GM18499 (cell line): ENCODE data around the gene SPON1.

Experiments
- ATAC-seq: cut with Tn5 transposase; IDR thresholded peaks from one replicate; pipeline ENCODE4 v1.9.1; 2021; ENCODE audit warnings: moderate number of reproducible peaks; ENCODE audit not compliant: insufficient read depth, unreplicated experiment

The SPON1 gene

DNA sequence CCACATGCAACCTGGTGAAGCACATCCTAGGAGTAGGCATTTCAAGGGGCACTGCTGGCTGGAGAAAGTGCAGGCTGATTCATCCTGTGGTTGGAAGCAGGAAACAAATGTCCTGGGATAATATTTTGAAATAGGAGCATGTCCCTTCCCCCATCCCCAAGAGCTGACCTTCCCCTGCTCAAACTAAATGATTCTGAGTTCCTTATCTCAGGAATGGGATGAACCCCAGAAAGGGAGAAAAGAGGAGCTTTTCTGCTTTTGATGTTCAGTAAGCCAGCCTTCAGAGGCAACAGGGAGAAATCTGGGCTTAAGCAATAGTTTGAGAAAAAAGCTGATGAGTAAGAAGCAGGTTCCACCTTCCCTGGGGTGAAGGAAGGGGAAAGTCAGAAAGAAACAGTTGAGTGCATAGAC, 19.5 kb upstream of the SPON1 start:
- no peak for ATAC-seq

DNA sequence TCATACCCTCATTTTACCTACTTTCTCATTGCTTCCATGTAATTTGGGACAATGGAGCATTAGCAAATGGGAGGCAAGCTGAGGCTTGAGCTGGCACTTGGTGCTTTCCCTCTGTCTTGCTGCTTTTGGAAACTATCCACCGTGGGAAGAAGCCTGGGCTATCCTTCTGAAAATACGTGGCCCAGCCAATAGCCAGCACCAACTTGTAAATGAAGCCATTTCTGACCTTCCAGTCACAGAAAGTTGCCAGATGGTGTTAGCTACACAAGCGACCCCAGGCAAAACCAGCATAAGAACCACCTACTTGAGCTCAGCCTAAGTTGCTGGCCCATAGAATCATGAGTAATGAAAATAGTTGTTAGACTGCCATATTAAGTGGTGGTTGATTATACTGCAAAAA, 18.5 kb upstream of the SPON1 start:
- no peak for ATAC-seq

DNA sequence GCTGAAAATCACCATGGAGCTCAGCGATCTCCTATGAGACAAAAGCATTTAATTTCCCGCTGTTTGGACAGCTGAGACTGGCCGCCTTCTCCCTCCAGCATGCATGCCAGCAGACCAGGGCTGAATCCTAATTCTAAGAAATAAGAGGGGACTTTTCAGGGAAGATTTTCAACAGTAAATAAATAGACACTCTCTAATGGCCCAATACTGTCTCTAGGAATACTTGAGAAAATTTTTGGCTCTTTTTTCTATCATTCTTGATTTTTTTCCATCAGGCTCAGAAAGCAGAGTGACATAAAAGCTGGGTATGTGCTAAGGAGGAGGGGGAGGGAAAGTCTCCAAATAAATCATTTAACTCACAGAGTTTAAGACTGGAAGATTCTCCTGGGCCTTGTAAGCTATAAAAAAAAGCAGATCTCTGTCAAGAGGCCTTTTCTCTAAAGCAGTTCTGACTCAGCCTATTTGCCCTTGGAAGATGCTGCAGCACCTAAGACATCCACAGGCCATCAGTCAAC, 17.6 kb upstream of the SPON1 start:
- ATAC-seq = no peak

DNA sequence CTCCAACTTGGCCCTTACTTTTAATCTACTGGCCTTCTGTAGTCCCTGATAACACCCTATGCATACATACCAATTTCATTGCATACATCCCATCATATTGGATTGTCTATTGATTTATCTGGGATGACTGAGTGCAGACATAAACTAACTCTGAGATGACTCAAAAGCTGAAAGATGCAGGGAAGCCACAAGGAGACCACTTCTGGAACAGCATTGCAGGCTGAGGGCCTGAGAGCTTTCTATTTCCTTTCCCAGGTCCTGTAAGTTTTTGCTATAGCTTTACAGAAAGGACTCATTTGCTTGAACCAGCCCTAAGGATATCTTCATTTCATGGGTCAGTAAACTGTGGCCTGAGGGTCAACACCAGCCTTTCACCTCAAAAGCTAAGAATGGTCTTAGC, 15.1 kb upstream of the SPON1 start:
- no peak for ATAC-seq

DNA sequence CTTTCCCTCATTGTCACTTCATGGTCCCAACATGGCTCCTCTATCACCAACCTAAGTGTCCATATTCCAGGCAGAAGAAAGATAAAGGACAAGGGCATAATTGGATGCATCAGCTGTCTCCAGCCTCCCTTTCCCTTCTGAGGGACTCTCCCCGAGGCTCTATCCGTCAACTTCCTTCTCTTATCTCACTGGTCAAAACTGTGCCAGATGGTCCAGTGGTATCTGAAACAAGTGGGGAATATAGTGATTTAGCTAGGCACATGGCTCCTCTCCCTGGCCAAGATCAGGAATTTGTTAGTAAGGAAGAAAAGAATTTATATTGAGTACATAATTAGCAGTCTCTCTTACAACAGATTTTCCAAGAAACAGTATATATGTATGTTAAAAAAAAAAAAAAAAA, 12.6 kb upstream of the SPON1 start:
- ATAC-seq = no peak

DNA sequence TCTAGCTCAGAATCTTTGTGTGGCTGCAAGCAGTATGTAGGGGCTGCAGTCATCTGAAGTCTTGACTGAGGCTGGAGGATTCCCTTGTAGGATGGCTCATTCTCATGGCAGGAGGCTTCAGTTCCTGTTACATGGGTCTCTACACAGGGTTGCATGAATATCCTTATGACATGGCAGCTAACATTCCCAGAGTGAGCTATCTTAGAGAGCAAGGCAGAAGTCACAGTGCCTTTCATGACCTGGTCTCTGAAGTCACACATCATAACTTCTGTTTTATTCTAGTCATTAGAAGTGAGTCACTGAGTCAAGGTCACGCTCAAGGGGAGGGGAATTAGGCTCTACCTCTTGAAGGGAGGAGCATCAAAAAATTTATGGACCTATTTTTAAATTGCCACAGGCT, 10.3 kb upstream of the SPON1 start:
- no peak for ATAC-seq

DNA sequence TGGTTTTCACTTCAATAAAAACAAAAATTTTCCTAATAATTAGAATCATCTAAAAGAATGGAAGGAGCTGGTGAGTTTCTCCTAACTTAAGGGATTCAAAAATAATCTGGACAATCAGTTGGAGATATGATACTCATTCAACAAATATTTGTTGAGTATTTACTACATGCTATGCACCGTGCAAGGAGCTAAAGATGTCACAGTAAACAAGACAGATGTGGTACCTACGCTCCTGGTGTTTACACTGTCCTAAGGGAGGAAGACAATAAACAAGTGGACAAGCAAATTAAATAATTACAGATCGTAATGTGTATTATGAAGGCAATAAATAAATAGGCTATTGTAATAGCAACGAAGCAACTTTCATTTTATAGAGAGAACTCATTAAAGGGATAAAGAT, 9.9 kb upstream of the SPON1 start:
- no peak for ATAC-seq

DNA sequence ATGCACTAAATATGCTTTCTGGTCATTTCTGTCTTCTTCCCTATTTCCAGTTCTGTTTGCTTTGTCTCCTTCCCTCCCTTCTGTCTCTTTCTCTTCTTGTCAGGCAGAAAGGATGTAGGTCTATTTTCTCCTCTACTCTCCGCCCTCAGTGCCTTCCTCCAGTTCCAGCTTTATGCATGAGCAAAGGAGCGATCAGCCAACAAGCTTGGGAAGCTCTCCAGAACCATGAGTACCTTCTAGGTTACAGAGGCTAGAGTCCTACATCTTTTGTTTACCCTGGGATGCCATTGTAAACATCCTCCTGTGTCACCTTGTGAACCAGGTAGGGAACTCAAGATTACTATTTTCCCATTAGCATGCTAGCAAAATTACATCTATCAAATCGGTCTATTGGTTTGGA, 7.9 kb upstream of the SPON1 start:
- ATAC-seq = no peak

DNA sequence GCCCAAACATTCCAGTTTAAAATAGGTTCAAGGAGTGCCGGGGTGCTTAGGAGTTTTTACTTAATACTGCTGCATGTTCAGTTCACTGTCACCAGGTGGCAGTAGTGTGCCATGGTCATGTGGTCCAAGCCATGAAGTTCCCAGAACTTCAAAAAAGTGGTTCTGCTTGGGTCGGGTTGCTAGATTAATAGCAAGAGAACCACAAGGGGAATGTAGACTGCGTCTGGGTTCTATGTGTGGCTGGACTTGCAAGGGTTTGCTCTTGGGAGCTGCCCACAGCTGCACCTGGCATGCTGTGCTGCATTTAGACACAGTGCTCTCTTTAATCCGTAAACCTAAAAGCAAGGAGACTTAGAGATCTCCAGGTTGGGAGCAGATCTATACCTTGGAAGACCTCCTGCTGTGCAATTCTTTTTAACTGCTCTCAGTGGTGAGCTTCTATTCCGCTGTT, 6.5 kb upstream of the SPON1 start:
- ATAC-seq = no peak

DNA sequence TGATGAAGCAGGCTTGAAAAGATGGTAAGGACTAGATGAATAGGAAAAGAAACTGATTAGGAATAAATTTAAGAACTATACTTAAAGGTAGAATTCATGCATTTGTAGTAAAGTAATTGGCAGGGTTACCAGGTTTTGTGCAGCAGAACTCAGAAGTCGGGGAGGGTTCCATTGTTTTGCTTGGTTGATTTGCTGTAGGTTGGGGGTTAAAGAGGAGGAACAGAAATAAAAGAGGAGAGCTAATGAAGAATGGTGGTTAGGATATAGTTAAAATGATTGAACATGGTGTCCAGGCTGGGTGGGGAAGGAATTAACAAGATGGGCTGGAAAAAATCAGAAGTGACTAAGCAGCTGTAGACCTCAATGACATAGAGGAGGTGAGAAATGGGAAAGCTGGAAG, 5.5 kb upstream of the SPON1 start:
- no peak for ATAC-seq

DNA sequence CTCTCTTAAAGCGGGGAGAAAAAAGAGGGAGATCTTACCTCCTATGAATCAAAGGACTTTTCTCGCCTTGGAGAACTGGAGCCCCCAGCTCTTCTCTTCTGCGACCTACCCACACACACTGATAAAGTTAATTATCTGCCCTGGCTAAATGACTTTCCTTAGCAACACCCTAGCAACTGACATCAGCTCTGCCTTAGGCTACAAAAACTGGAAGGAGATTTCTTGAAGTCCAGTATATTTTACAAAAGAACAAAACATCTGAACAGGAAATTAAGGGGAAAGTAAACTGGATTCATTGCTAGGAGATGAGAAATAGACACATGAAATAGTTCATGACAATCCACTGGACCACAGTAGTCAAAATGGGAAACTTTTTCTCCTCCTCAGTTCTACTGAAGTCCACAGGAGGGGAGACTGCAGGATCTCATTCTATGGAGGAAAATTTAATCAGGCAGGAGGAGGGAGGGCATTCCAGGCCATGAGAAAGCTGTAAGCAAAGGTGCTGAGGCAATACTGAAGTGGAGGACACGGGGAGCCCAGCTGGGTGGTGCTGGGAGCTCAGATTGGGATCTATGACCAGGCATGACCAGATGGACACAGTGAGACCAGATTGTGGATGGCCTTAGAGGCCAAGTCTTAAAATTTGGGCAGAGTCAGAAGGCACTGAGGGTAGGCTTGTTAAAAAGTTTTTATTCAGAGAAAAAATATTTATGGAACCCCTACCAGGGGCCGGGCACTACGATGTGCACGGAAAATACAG, 3.7 kb upstream of the SPON1 start:
- no peak for ATAC-seq

DNA sequence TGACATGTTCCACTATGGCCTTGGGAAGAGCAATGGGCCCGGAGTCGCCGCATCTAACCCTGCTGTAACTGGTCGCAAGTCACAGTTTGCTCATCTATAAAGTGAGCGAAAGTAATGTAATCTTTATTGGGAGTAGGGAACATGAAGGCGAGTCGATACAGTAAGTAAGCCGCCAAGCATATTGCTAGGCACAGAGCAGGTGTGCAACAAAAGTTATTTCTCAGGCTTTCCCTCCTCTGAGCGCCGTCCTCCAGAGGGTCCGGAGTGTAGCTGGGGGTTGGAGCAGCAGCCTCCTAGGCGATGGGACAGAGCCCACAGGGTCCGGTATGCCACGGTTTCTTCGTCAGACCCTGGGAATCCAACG, 343 bp upstream of the SPON1 start:
- ATAC-seq = no peak

DNA sequence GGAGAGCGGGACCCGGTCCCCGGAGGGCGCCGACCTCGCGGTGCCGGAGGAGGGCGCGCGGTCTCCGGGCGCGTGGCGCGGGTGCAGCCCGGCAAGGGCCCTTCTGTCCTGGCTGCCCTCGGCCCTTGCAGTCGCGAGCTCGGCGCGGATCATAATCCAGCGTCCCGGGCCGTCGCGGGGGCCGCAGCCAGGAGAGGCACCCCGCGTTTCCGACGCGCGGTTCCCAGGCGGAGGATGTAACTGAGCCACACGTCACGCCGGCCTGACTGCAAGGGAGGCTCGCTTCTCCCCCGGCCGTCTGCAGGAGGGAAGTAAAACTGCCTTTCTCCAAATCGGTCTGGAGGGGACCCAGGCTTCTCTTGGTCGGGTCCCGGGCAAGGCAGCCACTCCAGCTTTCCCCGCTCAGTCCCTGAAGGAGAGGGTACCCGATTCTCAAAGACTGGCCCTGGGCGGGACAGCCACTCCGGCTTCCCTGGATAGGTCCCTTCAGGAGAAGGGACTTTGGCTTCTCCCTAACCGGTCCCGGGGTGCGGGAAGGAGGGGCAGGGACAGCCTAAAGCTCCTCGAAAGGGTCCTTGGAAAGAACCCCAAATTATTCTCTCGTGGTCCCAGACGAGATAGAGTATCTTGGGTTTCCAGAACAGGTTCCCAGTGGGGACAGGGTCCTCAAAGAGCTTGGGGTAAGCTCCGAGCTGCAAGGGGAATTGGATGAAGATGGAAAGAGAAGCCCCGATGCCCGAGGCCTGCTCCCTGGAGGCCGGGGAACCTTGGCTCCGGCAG, 836 bp downstream of the SPON1 start:
- ATAC-seq = no peak

DNA sequence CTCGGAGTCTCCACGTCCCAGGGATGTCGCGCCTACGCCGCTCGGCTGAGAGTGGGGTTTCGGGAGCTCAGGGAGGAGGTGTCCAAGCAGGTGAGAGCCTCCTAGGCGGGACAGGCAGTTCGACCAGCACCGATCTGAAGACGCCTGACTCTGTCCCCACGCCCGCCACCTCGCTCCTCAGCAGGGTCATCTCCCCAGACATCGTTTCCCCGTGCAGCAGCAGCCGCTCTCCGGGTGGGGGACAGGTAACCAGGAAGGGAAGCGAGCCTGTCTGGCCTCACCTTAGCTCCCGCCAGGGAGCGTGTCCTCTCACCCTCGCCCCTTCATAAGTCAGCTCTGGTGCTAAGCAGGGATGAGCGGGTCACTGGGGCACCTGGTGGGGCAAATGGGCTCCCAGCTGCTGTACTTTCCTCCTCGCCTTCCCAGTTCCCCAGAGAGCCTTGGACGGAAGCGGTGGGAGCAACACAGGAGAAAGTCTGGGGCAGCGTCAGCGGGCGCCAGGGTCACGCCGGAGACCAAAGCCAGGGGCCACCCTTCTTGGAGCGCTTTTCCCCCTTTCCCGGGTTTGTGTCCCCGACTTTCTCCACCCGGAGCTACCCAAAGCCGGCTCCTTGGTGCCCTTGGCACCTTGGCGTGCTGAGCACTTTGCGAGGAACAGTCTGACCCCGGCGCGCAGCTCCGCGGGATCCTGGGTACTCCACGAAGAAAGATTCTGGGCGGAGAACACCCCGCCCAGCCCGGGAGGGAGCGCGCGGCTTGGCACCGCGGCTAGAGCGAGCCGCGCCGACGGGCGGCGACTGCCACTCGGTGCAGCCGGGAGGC, 1.6 kb downstream of the SPON1 start:
- ATAC-seq = no peak

DNA sequence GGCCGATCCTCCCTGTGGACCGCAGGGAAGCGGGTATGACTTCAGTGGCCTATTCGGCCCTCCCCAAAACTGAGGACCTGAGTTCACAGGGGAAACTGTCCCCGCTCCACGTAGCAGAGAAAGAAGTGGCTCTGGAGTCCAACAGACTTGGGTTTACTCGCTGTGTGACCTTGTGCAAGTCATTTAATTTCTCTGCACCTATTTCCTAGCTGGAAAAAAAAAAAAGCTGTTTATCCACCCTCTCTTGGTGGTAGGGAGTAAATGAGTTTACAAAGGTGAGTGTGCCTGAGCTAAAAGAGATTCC, 2.2 kb downstream of the SPON1 start:
- ATAC-seq = no peak

DNA sequence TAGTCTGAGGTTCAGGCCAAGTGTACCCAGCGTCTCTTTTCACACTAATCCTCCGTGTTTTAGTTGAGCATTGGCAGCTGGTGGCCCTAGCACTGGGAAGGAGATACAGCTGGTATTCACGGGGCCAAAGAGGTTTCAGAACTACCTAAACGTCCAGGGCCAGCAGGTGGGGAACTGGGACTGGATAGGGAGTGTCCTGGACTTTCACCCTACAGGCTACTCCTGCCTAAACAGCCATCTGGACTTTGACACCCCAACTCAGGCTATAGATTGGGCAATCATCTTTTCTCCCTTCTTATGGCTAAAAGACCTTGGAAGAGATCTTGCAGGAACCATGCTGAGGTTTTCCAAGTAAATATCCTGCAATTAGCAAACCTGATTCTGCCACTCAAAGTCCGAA, 2.8 kb downstream of the SPON1 start:
- ATAC-seq = no peak

DNA sequence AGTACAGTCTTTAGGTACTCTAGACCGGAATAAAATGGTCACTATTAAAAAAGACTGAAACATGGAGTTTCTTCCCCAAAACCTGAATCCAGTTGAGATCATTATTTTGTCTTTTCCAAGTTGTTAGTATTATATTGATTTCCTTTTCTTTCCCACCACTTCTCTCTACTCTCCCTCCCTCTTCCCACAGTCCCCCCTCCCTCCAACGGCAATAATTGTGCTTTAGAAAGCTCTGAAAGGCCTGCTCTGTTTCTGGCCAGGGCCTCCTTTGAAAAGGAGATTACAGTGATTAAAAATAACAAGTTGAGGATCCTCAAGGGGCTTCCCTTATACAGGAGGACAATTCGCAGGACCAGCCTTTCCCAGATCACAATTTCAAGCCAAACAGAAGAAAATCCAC, 3.5 kb downstream of the SPON1 start:
- no peak for ATAC-seq

DNA sequence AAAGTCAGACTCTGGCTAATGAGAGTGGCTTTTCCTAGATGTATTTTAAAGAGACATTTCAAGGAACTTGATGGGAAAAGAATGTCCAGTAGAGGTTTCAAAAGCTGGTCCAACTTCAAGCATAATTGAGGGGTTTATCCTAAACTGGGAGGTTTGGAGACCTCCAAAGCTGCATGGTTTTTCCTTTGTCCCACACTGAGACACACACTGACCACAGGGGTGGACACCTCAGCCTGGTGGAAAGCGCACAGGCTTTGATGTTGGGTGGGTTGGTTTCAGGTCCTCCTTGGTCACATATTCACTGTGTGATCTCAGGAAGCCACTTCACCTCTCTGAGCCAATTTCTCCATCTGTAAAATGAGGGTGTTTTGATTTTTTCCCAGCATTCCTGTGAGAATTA, 4.0 kb downstream of the SPON1 start:
- ATAC-seq = no peak

DNA sequence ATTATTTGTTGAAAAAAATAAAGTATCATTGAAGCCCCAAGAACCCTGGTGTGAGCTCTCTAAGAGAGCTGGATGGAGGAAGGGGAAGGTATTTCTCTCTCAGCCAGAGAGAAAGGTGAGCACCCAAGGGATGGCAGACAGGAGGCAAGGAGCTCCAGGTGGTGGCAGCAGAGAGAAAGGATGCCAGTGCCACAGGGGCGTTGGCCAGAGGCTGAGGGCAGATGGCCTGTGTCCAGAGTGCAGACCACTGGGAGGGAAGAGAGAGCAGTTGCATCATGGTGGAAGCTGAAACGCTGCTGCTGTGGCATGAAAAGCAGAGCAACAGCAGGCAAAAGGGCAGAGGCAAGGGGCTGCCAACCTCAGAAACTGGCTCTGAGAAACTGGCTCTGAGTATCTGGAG, 8.5 kb downstream of the SPON1 start:
- ATAC-seq = no peak

DNA sequence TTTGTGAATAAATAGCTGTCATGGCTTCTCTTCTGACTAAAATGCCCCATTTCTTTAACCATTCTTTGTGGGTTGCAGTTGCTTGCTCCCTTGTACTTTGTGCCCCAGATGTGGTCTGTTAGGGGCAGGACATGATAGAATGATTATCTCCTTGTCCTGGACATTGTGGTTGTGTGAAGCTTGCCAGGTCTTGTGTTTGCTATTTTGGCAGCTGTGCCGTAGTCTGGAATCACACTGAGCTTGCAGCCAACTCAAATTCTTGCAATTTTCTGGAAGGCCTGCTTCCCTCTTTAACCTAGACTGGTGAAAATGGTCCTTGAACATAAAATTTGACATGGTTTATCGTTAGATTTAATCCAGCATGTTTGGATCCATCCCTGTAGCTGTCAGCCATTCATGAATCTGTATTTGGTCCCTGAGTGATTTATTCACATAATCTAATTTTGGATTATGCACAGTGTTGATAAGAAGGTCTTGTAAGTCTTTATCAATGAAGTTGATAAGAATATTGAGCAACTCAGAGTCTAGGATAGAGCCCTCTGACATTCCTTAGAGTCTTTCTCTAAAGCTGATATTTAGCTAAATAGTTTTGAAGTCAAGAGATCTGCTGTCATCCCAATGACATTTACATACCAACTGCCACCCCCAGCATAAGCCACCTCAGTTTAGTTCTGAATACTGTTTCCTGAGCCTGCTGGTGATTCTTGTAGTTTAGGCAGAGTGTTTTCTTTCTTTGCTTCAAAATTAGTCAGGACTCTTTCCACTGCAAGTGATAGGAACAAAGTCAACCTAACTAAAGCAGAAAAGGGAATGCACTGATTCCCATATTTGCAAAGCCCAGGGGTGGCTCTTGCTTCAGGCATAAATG, 9.8 kb downstream of the SPON1 start:
- ATAC-seq = no peak
